H1 (cell line): ENCODE data around the gene DDX43. TPM values are rescaled to one million over a fixed set of nuclear protein-coding genes. Genes with fewer than 3 reads are reported as not detected.

Experiments used
- CTCF ChIA-PET: fragments of 300-600 bp; sonication (Branson Sonifier 250); formaldehyde crosslinking; loops from one replicate; lab custom pipeline; 2021; ENCODE audit not compliant: partially characterized antibody; lab: Charles Lee
- POLR2A ChIA-PET: fragments of 300-600 bp; sonication (Branson Sonifier 250); formaldehyde crosslinking; loops from one replicate; lab custom pipeline; 2021; ENCODE audit warnings: inconsistent platforms; ENCODE audit not compliant: partially characterized antibody; lab: Charles Lee
- DNase-seq, 2 experiments: peaks; one replicate each; pipeline versions ENCODE4 v3.0.0 to v3.0.0-alpha.2; 2010 to 2022; ENCODE audit warnings: low spot score in 2 of 2, low read depth in 1 of 2, mixed read lengths in 1 of 2
- FAIRE-seq: peaks from 2 replicates; lab custom pipeline; 2011; peaks lifted over from hg19 to GRCh38; lab: Jason Lieb, UNC
- H2AFZ ChIP-seq: 2 replicates; pipeline ENCODE4 v1.8.1; 2012; ENCODE audit warnings: low read length, inconsistent platforms
- H2AK5ac ChIP-seq: 2 replicates; pipeline ENCODE4 v1.6.1; 2013; ENCODE audit warnings: low read depth, low read length
- H2BK120ac ChIP-seq: replicated peaks from 2 replicates; pipeline ENCODE3; 2013; ENCODE audit warnings: low read depth, low read length, inconsistent platforms
- H2BK12ac ChIP-seq: 2 replicates; pipeline ENCODE4 v1.6.1; 2013; ENCODE audit warnings: low read depth, low read length
- H2BK15ac ChIP-seq: 2 replicates; pipeline ENCODE4 v1.6.1; 2013; ENCODE audit warnings: low read length
- H2BK20ac ChIP-seq: 2 replicates; pipeline ENCODE4 v1.6.1; 2013; ENCODE audit warnings: low read length
- H2BK5ac ChIP-seq: 2 replicates; pipeline ENCODE4 v1.6.1; 2013; ENCODE audit warnings: low read depth, low read length
- H3K14ac ChIP-seq: 2 replicates; pipeline ENCODE4 v1.6.1; 2013; ENCODE audit warnings: inconsistent platforms; ENCODE audit not compliant: insufficient read length
- H3K18ac ChIP-seq: 2 replicates; pipeline ENCODE4 v1.6.1; 2013; ENCODE audit warnings: low read length; ENCODE audit errors: extremely low read depth
- H3K23ac ChIP-seq: 2 replicates; pipeline ENCODE4 v1.6.1; 2013; ENCODE audit warnings: inconsistent platforms; ENCODE audit not compliant: insufficient read length
- H3K23me2 ChIP-seq: 2 replicates; pipeline ENCODE4 v1.6.1; 2013; ENCODE audit warnings: low read depth, low read length
- H3K27ac ChIP-seq: 2 replicates; pipeline ENCODE4 v1.6.1; 2011; ENCODE audit warnings: low read depth, low read length, inconsistent platforms
- H3K27me3 ChIP-seq, 4 experiments: replicated peaks in 1 of 4; 1 replicate in 1 of 4; 2 replicates in 3 of 4; pipeline versions ENCODE4 v1.6.1 to v1.8.1; 2011 to 2013; ENCODE audit warnings: low read length in 3 of 4, mild to moderate bottlenecking in 3 of 4, inconsistent platforms in 2 of 4, mixed read lengths in 2 of 4, moderate library complexity in 1 of 4; ENCODE audit not compliant: control insufficient read depth in 3 of 4, insufficient read depth in 3 of 4; ENCODE audit errors: extremely low read depth in 1 of 4
- H3K36me3 ChIP-seq, 4 experiments: 2 replicates each; pipeline versions ENCODE4 v1.6.1 to v1.8.1; 2011 to 2013; ENCODE audit warnings: mild to moderate bottlenecking in 4 of 4, low read length in 3 of 4, moderate library complexity in 2 of 4, control low read depth in 1 of 4, inconsistent platforms in 1 of 4; ENCODE audit not compliant: insufficient read depth in 4 of 4, control insufficient read depth in 2 of 4
- H3K4ac ChIP-seq: replicated peaks from 2 replicates; pipeline ENCODE3; 2013; ENCODE audit warnings: low read length, low read depth, mixed read lengths, inconsistent platforms; ENCODE audit not compliant: insufficient read length
- H3K4me1 ChIP-seq, 4 experiments: replicated peaks in 1 of 4; 1 replicate in 1 of 4; 2 replicates in 3 of 4; pipeline versions ENCODE4 v1.6.1 to v1.8.1; 2011 to 2013; ENCODE audit warnings: low read length in 3 of 4, inconsistent platforms in 2 of 4, mixed read lengths in 1 of 4; ENCODE audit not compliant: insufficient read depth in 4 of 4, control insufficient read depth in 3 of 4
- H3K4me2 ChIP-seq, 2 experiments: 2 replicates each; pipeline versions ENCODE4 v1.6.1 to v1.8.1; 2011 to 2013; ENCODE audit warnings: low read depth in 2 of 2, low read length in 2 of 2, control low read depth in 1 of 2, inconsistent platforms in 1 of 2, mild to moderate bottlenecking in 1 of 2; ENCODE audit not compliant: insufficient read depth in 1 of 2
- H3K4me3 ChIP-seq, 4 experiments: fragments of 200-600, 300-600 bp in 1 of 4; sonication (generic), shearing (Covaris generic), sonication (Bioruptor Twin) in 1 of 4; 2 replicates each; pipeline versions ENCODE4 v1.5.1 to v1.8.1; 2011 to 2016; ENCODE audit warnings: low read length in 4 of 4, low read depth in 3 of 4, control low read depth in 2 of 4, inconsistent platforms in 2 of 4, mild to moderate bottlenecking in 2 of 4, mixed read lengths in 1 of 4, moderate library complexity in 1 of 4; ENCODE audit not compliant: insufficient read depth in 2 of 4; ENCODE audit errors: extremely low read depth in 1 of 4
- H3K56ac ChIP-seq: replicated peaks from 2 replicates; pipeline ENCODE3; 2013; ENCODE audit warnings: low read depth, mild to moderate bottlenecking, mixed read lengths, low read length, inconsistent platforms; ENCODE audit not compliant: insufficient read length
- H3K79me1 ChIP-seq: 2 replicates; pipeline ENCODE4 v1.6.1; 2013; ENCODE audit warnings: low read depth, low read length, control low read depth
- H3K79me2 ChIP-seq, 2 experiments: 2 replicates each; pipeline versions ENCODE4 v1.6.1 to v1.8.1; 2012 to 2013; ENCODE audit warnings: low read length in 2 of 2, mild to moderate bottlenecking in 2 of 2, inconsistent platforms in 1 of 2; ENCODE audit not compliant: insufficient read depth in 2 of 2, control insufficient read depth in 1 of 2
- H3K9ac ChIP-seq, 4 experiments: replicated peaks in 1 of 4; 1 replicate in 1 of 4; 2 replicates in 3 of 4; pipeline versions ENCODE4 v1.6.1 to v1.8.1; 2011 to 2013; ENCODE audit warnings: low read depth in 3 of 4, low read length in 3 of 4, control low read depth in 2 of 4, mild to moderate bottlenecking in 2 of 4, moderate library complexity in 2 of 4, inconsistent platforms in 1 of 4; ENCODE audit errors: extremely low read depth in 1 of 4
- H3K9me3 ChIP-seq, 2 experiments: 2 replicates each; pipeline versions ENCODE4 v1.6.1 to v1.8.1; 2012 to 2013; ENCODE audit warnings: mild to moderate bottlenecking in 2 of 2, moderate library complexity in 2 of 2, control low read depth in 1 of 2, inconsistent platforms in 1 of 2, low read depth in 1 of 2, low read length in 1 of 2, mixed read lengths in 1 of 2; ENCODE audit not compliant: insufficient read depth in 2 of 2
- H4K20me1 ChIP-seq, 2 experiments: replicated peaks in 1 of 2; 2 replicates each; pipeline versions ENCODE3 to v1.8.1; 2011 to 2013; ENCODE audit warnings: inconsistent platforms in 2 of 2, low read length in 2 of 2, mild to moderate bottlenecking in 1 of 2; ENCODE audit not compliant: insufficient read depth in 2 of 2, control insufficient read depth in 1 of 2
- H4K5ac ChIP-seq: 2 replicates; pipeline ENCODE4 v1.6.1; 2013; ENCODE audit warnings: low read length, low read depth, mixed read lengths, inconsistent platforms; ENCODE audit not compliant: insufficient read length
- H4K8ac ChIP-seq: 2 replicates; pipeline ENCODE4 v1.8.0; 2013; ENCODE audit warnings: mild to moderate bottlenecking, moderate library complexity, low read length, inconsistent platforms; ENCODE audit not compliant: insufficient read depth; ENCODE audit errors: extremely low read depth
- H4K91ac ChIP-seq: replicated peaks from 2 replicates; pipeline ENCODE3; 2013; ENCODE audit warnings: low read length, mixed read lengths, inconsistent platforms; ENCODE audit not compliant: insufficient read length
- BRCA1 ChIP-seq: IDR thresholded peaks from 2 replicates; pipeline ENCODE4 v1.6.1; 2012; ENCODE audit warnings: low read depth, low read length, improper control_type of control experiment
- E2F6 ChIP-seq: IDR thresholded peaks from 2 replicates; pipeline ENCODE4 v1.6.1; 2012; ENCODE audit warnings: inconsistent platforms
- HDAC6 ChIP-seq: IDR thresholded peaks from one replicate; pipeline ENCODE4 v1.7.1; 2012; ENCODE audit warnings: low read depth, mild to moderate bottlenecking, inconsistent platforms, low read length, moderate library complexity
- KDM1A ChIP-seq: fragments of 200-600, 300-600 bp; sonication (generic); IDR thresholded peaks from 2 replicates; pipeline ENCODE4 v1.7.1; 2016; ENCODE audit warnings: mild to moderate bottlenecking, low read length, borderline replicate concordance
- POLR2AphosphoS5 ChIP-seq: IDR thresholded peaks from 2 replicates; pipeline ENCODE4 v1.6.1; 2011; ENCODE audit warnings: low read depth, low read length
- RBBP5 ChIP-seq: IDR thresholded peaks from 2 replicates; pipeline ENCODE4 v1.7.1; 2012; ENCODE audit warnings: low read depth, mild to moderate bottlenecking, inconsistent platforms, low read length, moderate library complexity, borderline replicate concordance
- SIX5 ChIP-seq: IDR thresholded peaks from 2 replicates; pipeline ENCODE4 v1.6.1; 2011; ENCODE audit warnings: mild to moderate bottlenecking, low read depth, low read length
- TAF1 ChIP-seq: IDR thresholded peaks from 2 replicates; pipeline ENCODE4 v1.6.1; 2011; ENCODE audit warnings: mild to moderate bottlenecking, low read depth, low read length
- ZNF274 ChIP-seq: IDR thresholded peaks from 2 replicates; pipeline ENCODE4 v1.7.0; 2012; ENCODE audit warnings: low read length, borderline replicate concordance; ENCODE audit errors: extremely low read depth
- WGBS, 2 experiments: shearing (Covaris generic) in 1 of 2; methylation state at CpG; one replicate each; pipeline versions ENCODE4 v1.1.6 to v1.1.7; 2013 to 2015; ENCODE audit warnings: low lambda C conversion rate in 2 of 2, mixed read lengths in 2 of 2, inconsistent platforms in 1 of 2, low coverage in 1 of 2, missing lambda C conversion rate in 1 of 2; ENCODE audit not compliant: insufficient replicate concordance in 2 of 2, insufficient coverage in 1 of 2, insufficient read length in 1 of 2; ENCODE audit errors: extremely low coverage in 1 of 2, missing lambda C conversion rate in 1 of 2; 5-methylcytosine and 5-hydroxymethylcytosine counted together
- polyA plus RNA-seq, 7 experiments: library from polyadenylated mRNA; depleted of rRNA in 3 of 7; stranded (reverse) in 5 of 7; unstranded in 2 of 7; fragments of >200 nt in 5 of 7; fragments of 200-250 nt in 2 of 7; gene quantifications; 1 replicate in 5 of 7; 2 replicates in 1 of 7; 4 replicates in 1 of 7; pipeline versions ENCODE4 v1.2.1 to v1.2.3, GENCODE V29; 2011 to 2013; ENCODE audit warnings: missing spikeins in 2 of 7, mixed read lengths in 2 of 7
- total RNA-seq: library from RNA; stranded (reverse); fragmentation: NEBNext Ultra II Directional; extraction: Animal tissue kit (Norgen Biotek cat#: 25700); gene quantifications from 2 replicates; pipeline ENCODE4 v1.2.1, GENCODE V29; 2021

Gene DDX43
- total and polyA plus RNA-seq, 2 of the 8 experiments (the other 6 are each of a cell fraction or from before 2014, with no cell fraction given) = 0.05 TPM; not detected in 1

- Histone ChIP-seq H2AK5ac (0 out of 2 replicates have a peak within 1 kb of the TSS, but pooled peaks have one; percentile 13), H3K79me1 (peaks cover 4% of the 10 kb centered on the region; the same call in 1 of the 2 replicates), H4K5ac (peak within 1 kb of the TSS; percentile 91), H3K9ac (peak within 1 kb of the TSS; percentile 72 to 88 (median 82)), H2BK12ac (0 out of 2 replicates have a peak within 1 kb of the TSS, but pooled peaks have one; percentile 64), H3K18ac (peak within 1 kb of the TSS; percentile 80; the same call in 1 of the 2 replicates), H2BK5ac (peak within 1 kb of the TSS; percentile 3; the same call in 1 of the 2 replicates), H4K8ac (peak within 1 kb of the TSS; percentile 99), H3K4me3 (peak within 1 kb of the TSS; percentile 66 to 98 (median 86)), H3K4ac (peak within 1 kb of the TSS; percentile 71), H3K14ac (no peak within 1 kb of the TSS), H2AFZ (peak within 1 kb of the TSS; percentile 27), H3K23ac (no peak within 1 kb of the TSS), H2BK120ac (no peak within 1 kb of the TSS), H3K27me3 (no peaks in the 10 kb centered on the region), H3K4me2 (peak within 1 kb of the TSS; percentile 75), H3K79me2 (peaks cover 0 to 21% of the 10 kb centered on the region in 2 experiments; a peak in 2 of 4 replicates), H3K9me3 (no peaks in the 10 kb centered on the region), H3K23me2 (peaks cover 4% of the 10 kb centered on the region; the same call in 1 of the 2 replicates), H4K20me1 (no peaks in the 10 kb centered on the region), H2BK15ac (no peak within 1 kb of the TSS), H3K4me1 (no peaks in the 10 kb centered on the region; a peak in 1 of 7 replicates), H3K27ac (peak within 1 kb of the TSS; percentile 62; the same call in 1 of the 2 replicates), H3K56ac (peak within 1 kb of the TSS; percentile 72), H2BK20ac (no peak within 1 kb of the TSS), H4K91ac (peak within 1 kb of the TSS; percentile 87), H3K36me3 (peaks cover 0 to 6% (median 2%) of the 10 kb centered on the region in 4 experiments; a peak in 4 of 8 replicates)
- FAIRE-seq (peak; percentile 19), DNase-seq (peak in 1 of 2 experiments; percentile 77)
- WGBS, 2 experiments = 3% methylated on average over 53 of the region's 55 CpGs; no CpG with 5 or more reads in 1 of the 2 experiments
- POLR2A ChIA-PET = interaction anchor here (0.6 to 3.2 kb wide), 26 partner anchors 10 to 1801 kb away, joined by 3 to 39 read pairs (median 4); partner anchors contain the start of genes CGAS and SLC17A5
- CTCF ChIA-PET = interaction anchor here (0.6 to 1.6 kb wide), 9 partner anchors 9 to 154 kb away, joined by 3 to 5 read pairs (median 3); partner anchors contain the start of gene CGAS
- TF ChIP-seq E2F6 = no peak
- peak; percentile 58 for TF ChIP-seq POLR2AphosphoS5
- TF ChIP-seq HDAC6 = no peak
- no peak for TF ChIP-seq SIX5
- TF ChIP-seq ZNF274 = no peak
- no peak for TF ChIP-seq BRCA1
- TF ChIP-seq TAF1 = peak; percentile 84
- no peak for TF ChIP-seq KDM1A
- peak; percentile 96 for TF ChIP-seq RBBP5
Observed at GRCh38 chr6:73461537-73462350, 67.1 kb downstream of the DDX43 start, which contains the start of gene MTO1. Gene MTO1 (plus strand): TSS chr6:73461737. CDS start chr6:73461855, 118 bp downstream.
